ENCODE data around the gene TSHZ2.

- TF ChIP-seq CTCF (IDR thresholded peaks at IDR 0.05) (no peak), POLR2A (IDR thresholded peaks at IDR 0.05) (no peak)
These were observed 3.8 kb downstream of the TSHZ2 start for GRCh38 chr20:52975803-52976531.

All from testis (tissue), 2 donors.